ENCODE data around the gene ZYG11B. TPM values are rescaled to one million over a fixed set of nuclear protein-coding genes. Genes with fewer than 3 reads are reported as not detected.

Gene ZYG11B
- total and polyA plus RNA-seq, 2 experiments from 2014 or later: 14.0 to 40.4 TPM

- Histone ChIP-seq H3K36me3 (peaks cover 2% of the 10 kb centered on the region), H3K27me3 (no peaks in the 10 kb centered on the region), H3K4me3 (no peak overlapping the region), H3K27ac (peak overlapping the region; percentile 41), H3K9me3 (ENCODE audit: low read depth) (no peaks in the 10 kb centered on the region), H3K4me1 (ENCODE audit: low read depth) (peaks cover 17% of the 10 kb centered on the region)
- peak in 1 of 2 donors; percentile 19 for DNase-seq (ENCODE audit: low read depth in 1 of 2, low spot score in 1 of 2)
- no peak for TF ChIP-seq CTCF (IDR thresholded peaks at IDR 0.05; ENCODE audit: low read depth, low read length)
Observed at GRCh38 chr1:52752484-52752826, 26.2 kb downstream of the ZYG11B start.

- H3K4me3 ChIP-seq: no peak overlapping the region
Observed at GRCh38 chr1:52753169-52753568, 26.9 kb downstream of the ZYG11B start.

GRCh38 chr1:52756020-52756419 is 29.8 kb downstream of the ZYG11B start:
- Histone ChIP-seq H3K27me3 (no peaks in the 10 kb centered on the region), H3K36me3 (peaks cover 14% of the 10 kb centered on the region), H3K9me3 (ENCODE audit: low read depth) (no peaks in the 10 kb centered on the region), H3K27ac (no peak overlapping the region), H3K4me3 (no peak overlapping the region), H3K4me1 (ENCODE audit: low read depth) (peaks cover 12% of the 10 kb centered on the region)
- no peak for DNase-seq (ENCODE audit: low read depth in 1 of 2, low spot score in 1 of 2)
- TF ChIP-seq CTCF (IDR thresholded peaks at IDR 0.05; ENCODE audit: low read depth, low read length): no peak

More at GRCh38 chr1:52753169-52753568, 26.9 kb downstream of the ZYG11B start:
- H3K9me3 ChIP-seq (ENCODE audit: low read depth): no peaks in the 10 kb centered on the region
- H3K27me3 ChIP-seq: no peaks in the 10 kb centered on the region
- no peak for TF ChIP-seq CTCF (IDR thresholded peaks at IDR 0.05; ENCODE audit: low read depth, low read length)
- H3K36me3 ChIP-seq: peaks cover 6% of the 10 kb centered on the region
- H3K4me1 ChIP-seq (ENCODE audit: low read depth): peaks cover 16% of the 10 kb centered on the region
- no peak overlapping the region for H3K27ac ChIP-seq
- DNase-seq (ENCODE audit: low read depth in 1 of 2, low spot score in 1 of 2): no peak

GRCh38 chr1:52759908-52760307 is 33.7 kb downstream of the ZYG11B start:
- Histone ChIP-seq H3K4me3 (no peak overlapping the region), H3K4me1 (ENCODE audit: low read depth) (no peaks in the 10 kb centered on the region), H3K27ac (no peak overlapping the region), H3K9me3 (ENCODE audit: low read depth) (no peaks in the 10 kb centered on the region), H3K27me3 (no peaks in the 10 kb centered on the region), H3K36me3 (peaks cover 14% of the 10 kb centered on the region)
- no peak for TF ChIP-seq CTCF (IDR thresholded peaks at IDR 0.05; ENCODE audit: low read depth, low read length)
- no peak for DNase-seq (ENCODE audit: low read depth in 1 of 2, low spot score in 1 of 2)

- no peaks in the 10 kb centered on the region for H3K4me1 ChIP-seq (ENCODE audit: low read depth)
- no peak overlapping the region for H3K4me3 ChIP-seq
- H3K9me3 ChIP-seq (ENCODE audit: low read depth): no peaks in the 10 kb centered on the region
- no peaks in the 10 kb centered on the region for H3K27me3 ChIP-seq
- no peak overlapping the region for H3K27ac ChIP-seq
- no peak for DNase-seq (ENCODE audit: low read depth in 1 of 2, low spot score in 1 of 2)
- no peak for TF ChIP-seq CTCF (IDR thresholded peaks at IDR 0.05; ENCODE audit: low read depth, low read length)
- H3K36me3 ChIP-seq: peaks cover 8% of the 10 kb centered on the region
Observed at GRCh38 chr1:52767596-52768280, 41.5 kb downstream of the ZYG11B start.
